DOHH2 (cell line): Measurements from ENCODE around the gene UBASH3B.

ENCODE experiments used
- CTCF ChIP-seq: fragments of 200-600 bp; sonication (generic); IDR thresholded peaks from one replicate; pipeline ENCODE4 v1.5.1; 2014; ENCODE audit warnings: antibody characterized with exemption, mild to moderate bottlenecking, low read depth, low read length; ENCODE audit not compliant: poor library complexity, severe bottlenecking
- EZH2phosphoT487 ChIP-seq: fragments of 200-600 bp; sonication (generic); IDR thresholded peaks from 2 replicates; pipeline ENCODE4 v1.6.1; 2017; ENCODE audit warnings: borderline replicate concordance, mild to moderate bottlenecking, antibody characterized with exemption, low read length, moderate library complexity, mixed read lengths

DNA sequence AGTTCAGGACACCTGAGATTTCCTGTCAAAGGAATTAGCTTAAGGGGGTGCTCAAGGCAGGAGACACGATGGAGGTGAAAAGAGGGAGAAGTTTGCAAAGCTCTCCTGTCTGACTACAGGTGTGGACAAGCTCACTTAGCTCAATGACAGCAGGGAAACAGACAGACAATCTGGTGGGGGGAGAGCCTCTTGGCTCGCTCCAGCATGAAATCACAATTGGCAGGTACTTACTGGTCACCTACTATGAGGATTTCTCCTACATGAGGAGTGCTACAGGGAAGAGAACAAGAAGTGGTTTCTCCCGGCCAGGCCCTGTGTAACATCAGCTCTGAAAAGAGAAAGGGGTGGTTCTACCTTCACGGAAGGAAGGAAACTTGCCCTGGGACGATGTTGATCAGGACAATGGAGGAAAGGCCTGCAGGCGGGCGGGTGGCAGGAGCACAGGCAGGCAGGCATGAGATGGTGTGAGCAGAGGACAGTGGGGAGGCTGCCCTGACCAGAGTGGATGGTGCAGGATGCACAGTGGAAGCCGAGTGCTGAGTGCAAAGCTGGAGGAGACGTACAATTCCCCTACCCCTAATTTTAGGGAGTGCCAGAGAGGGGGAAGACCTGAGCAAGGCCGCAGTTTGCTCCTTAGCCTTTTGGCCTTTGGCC, 124.9 kb downstream of the UBASH3B start:
- no peak for TF ChIP-seq CTCF
- TF ChIP-seq EZH2phosphoT487 = no peak
